Esophagus muscularis mucosa (tissue), 3 donors: Measurements from ENCODE around the gene SHANK3.

Experiments
- CTCF ChIP-seq, 3 experiments: fragments of 200-600 bp in 2 of 3; fragments of 450-650 bp in 1 of 3; sonication (generic) in 2 of 3; IDR thresholded peaks; one replicate each; pipeline ENCODE4 v1.5.1; 2017 to 2019; ENCODE audit warnings: antibody characterized with exemption in 3 of 3, mild to moderate bottlenecking in 2 of 3, moderate library complexity in 1 of 3
- POLR2A ChIP-seq: fragments of 450-650 bp; IDR thresholded peaks from one replicate; pipeline ENCODE4 v1.6.1; 2017; ENCODE audit warnings: antibody characterized with exemption, moderate library complexity, mild to moderate bottlenecking, low read depth
- POLR2AphosphoS5 ChIP-seq, 2 donors: sonication (generic); formaldehyde crosslinking; IDR thresholded peaks; one replicate each; pipeline ENCODE4 v1.6.1; 2017; ENCODE audit warnings: antibody characterized with exemption in 2 of 2

DNA sequence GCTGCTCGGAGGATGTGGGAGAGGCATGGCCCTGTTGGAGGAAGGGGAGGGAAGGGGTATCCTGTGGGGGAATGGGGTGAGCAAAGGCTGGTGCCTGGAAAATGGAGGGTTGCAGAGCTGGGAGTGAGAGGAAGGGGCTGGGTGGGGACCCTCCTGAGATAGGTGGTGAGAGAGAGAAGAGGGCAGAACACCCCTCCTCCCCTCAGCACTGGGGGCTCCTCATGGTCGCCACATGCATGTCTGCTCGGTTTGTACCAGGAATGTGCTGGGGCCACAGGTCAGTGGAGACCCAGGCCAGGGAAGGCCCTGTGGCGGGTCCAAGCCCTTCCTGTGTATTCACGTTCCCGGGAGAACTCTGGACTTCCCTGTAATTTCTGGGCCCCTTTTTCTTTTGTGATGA, 37.6 kb downstream of the SHANK3 start:
- TF ChIP-seq CTCF (IDR thresholded peaks at IDR 0.05) (no peak), POLR2A (no peak), POLR2AphosphoS5 (IDR thresholded peaks at IDR 0.05) (no peak)
